Stimulated activated naive CD4-positive, alpha-beta T cell (primary cell): ENCODE data around the gene BMPR1B.

Source experiments
- DNase-seq, 6 experiments: peaks; one replicate each; lab custom pipeline; 2025; lab: John Stamatoyannopoulos, UW

The BMPR1B gene

DNA sequence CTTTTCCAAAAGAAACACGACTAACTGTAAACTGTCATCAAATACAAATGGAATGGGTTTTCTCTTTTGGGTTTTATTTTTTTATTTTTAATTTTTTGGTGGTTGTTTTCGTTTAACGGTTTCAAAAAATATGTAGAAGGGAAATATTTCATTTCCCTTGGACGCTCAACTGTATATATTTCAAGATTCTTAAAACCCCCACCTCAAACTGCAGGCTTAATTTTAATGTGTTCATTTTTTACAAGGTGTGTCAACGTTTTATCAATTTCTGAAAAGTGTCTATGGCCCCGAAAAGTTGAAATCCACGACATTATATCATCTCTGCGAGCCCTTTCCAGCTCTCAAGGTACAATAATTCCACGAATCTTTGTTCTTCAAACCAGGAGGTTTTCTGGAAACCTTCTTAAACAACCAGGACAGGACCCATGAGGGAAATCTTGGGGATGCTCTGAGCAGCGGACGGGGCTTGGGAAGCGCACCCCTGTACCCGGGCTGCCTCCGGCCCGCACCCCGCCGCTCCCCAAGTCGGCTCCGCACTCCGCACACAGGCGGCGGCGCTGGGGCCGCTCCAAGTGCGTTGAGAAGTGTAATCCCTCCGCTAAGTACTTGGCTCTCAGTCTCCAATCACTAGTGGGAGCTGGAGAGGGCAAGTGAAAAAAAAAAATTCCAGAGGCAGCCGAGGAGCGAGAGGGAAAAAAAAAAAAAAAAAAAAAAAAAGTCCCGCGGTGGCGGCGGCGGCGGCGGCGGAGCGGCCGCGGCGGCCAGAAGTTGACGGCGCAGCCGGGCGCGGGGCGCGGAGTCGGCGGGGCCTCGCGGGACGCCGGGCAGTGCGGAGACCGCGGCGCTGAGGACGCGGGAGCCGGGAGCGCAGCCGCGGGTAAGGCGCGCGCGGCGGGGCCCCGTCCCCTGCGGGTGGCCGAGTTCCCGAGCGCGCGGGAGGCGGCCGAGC is at the start of gene BMPR1B:
TSS of gene BMPR1B (plus strand) at position 764 of the 949 bp plus-strand sequence. CDS start 346,470 bp downstream, outside the sequence.
- DNase-seq = no peak

DNA sequence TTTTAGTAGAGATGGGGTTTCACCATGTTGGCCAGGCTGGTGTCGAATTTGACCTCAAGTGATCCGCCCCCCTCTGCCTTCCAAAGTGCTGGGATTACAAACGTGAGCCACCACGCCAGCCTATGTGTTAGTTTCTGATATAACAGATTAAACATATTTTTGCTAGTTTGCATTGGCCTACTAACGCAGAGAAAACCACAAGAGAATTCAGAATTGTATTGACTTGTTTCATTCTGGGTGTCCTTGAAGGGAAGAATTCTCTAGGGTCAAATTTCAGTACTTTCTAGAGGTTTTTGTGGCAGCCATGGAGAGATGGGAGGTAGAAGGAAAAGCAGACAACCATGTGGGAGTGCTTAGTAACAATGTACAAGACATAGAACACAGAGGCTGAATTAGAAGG is 46.1 kb upstream of the BMPR1B start:
- DNase-seq = no peak

DNA sequence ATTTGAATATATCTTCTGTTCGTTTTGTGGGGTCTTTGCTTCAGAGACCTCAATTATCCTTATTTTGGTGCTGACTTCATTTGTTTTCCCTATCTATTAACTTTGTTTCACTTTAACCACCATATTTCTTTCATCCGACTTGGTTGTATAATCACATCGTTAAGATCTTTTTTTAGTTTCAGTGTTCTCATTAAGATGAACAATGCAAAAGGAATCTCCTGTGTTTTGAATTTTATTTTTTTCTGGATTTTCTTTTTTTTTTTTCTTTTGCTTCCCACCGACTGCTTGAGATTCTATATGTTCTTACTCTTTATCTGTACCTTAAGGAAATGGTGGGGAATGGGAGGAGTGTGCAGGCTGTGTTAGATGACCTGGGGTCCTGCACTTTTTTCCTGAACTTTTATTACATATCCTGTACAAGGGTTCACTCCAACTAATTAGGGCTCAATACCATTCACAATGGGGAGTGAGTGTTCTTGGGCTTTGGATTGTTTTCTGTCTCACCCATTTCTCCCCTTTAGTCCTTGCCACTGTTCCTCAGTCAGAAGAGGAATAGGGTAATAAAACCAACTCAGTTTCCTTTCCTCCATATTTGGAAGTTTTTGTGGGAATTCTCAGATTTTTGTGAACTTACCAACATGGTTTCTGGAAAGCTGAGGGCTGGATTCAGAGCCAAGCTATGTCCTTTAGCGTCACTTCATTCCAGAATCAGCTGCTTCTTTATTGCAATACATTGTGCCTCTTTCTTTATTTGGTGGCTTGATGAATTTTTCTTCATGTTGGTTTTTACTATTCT is 43.2 kb upstream of the BMPR1B start:
- no peak for DNase-seq

DNA sequence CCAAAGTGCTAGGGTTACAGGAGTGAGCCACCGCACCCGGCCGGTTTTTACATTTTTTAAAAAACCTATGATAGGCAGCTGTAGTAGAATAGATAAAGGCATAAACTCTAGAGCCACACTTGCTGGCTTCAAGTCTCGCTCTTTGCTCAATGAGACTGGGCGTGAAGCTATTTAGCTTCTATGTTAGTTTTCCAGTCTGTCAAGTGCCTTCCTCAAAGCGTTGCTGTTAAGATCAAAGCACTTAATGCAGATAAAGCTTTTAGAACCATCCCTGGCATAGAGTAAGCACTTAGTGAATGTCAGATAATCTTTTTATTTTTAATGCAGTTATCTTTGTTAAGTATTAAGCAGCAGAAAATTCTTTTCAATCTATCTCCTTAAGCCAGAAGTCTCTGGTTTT is 42.0 kb upstream of the BMPR1B start:
- no peak for DNase-seq

DNA sequence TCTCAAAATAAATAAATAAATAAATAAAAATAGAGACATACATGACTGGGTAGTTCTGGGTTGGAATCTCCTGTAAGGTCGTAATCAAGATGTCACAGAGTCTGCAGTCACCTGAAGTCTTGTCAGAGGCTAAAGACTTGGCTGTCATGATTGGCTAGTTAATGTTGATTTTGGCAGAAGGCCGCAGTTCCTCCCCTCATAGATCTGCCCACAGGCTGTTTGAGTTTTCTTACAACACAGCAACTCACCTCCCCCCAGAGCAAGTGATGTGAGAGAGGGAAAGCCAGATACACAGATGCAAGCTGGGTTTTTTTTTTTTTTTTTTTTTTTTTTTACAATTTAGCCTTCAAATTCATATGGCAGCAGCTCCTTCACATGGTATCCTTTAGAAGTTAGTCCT is 36.4 kb upstream of the BMPR1B start:
- DNase-seq = no peak

DNA sequence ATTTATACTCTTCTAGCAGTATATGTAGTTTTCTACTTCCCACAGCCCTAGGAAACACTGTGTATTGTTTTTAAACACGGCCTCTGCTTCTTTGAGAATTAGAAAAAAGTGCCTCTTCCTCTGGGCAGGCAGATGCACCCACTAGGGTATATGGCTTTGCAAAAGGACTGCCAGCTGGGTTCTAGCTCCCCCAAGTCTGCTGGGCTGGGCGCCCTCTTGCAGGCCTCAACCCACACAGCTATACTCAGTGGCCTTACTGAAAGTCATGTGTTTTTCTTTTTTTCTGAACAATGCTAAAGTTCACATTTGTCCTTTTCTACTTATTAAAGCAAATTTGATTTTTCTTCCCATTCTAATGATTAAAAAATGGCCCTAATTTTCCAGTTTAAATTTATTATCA is 35.5 kb upstream of the BMPR1B start:
- DNase-seq = no peak

DNA sequence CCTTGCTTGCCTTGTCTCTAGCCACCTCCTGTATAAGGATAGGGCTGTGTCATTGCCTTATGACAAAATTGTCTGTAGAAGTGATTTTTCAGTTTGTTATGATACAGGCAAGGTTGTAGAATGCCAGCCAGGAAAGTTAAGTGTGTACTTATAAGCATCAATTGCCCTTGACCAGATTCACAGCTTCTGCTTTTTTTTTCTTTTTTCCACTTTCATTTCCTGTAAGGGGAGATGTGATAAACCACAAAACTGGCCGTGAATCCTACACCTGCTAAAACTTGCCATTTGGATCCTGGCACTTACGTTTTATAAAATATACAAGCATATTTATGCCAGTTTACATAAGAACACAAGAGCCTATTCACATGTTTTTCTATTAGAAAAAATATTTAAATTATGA is 35.0 kb upstream of the BMPR1B start:
- no peak for DNase-seq

DNA sequence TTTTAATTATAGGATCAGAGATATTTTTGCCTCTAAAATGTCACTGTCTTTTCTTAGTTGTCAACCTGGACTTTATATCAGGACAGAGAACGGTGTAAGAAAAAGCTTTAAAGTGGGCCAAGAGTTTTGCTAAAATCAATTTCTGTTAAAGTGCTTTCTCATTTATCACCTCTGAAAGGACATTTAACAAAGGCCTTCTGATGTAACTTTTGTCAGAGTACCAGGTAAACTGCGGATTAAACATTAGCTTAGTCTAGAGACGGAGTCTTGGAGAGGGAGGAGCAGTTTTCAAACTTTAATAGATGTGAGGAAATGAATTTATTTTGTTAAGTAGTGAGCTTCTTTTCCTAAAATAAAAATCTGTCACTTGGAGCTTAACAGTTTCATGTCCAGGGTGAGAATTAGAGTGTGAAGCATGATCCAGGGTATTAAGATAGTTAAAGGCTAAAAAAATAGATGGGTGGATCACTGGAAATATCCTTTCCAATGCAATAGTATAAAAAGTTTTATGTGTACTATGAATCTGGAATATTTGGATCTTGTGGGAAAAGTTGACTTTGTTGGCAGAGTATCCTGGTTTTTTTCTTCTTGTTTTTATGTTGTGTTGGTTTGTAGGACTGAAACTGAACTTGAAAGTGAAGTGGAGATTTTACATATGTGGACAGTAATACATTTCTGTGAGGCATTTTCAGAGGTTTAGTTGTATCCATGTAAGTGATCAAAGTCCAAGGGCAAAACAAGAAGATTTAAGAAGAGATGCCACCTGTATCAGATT is 33.6 kb upstream of the BMPR1B start:
- no peak for DNase-seq

DNA sequence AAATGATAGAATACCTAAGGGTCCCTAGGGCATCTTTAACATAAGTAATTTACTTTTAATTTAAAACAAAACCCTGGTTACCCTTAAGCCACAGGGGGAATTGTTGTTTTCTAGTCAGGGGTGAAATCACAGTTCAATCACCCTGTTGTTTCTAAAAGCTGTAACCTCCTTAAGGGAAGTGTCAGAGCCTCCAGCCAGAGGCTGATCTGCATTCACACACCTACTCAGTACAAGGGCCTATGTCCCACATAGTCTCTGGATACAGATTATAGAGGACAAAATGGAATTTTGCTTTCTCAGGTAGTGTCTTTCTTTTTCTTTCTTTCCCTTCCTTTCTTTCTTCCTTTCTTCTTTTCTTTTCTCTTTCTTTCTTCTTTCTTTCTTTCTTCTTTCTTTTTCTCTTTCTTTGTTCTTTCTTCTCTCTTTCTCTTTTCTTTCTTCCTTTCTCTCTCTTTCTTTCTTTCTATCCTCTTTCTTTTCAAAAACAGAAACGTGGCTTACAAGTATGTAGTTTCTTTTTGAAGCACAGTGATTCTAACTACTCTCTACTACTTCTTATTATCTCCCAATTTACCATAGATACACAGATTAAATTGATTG is 31.1 kb upstream of the BMPR1B start:
- DNase-seq = no peak

DNA sequence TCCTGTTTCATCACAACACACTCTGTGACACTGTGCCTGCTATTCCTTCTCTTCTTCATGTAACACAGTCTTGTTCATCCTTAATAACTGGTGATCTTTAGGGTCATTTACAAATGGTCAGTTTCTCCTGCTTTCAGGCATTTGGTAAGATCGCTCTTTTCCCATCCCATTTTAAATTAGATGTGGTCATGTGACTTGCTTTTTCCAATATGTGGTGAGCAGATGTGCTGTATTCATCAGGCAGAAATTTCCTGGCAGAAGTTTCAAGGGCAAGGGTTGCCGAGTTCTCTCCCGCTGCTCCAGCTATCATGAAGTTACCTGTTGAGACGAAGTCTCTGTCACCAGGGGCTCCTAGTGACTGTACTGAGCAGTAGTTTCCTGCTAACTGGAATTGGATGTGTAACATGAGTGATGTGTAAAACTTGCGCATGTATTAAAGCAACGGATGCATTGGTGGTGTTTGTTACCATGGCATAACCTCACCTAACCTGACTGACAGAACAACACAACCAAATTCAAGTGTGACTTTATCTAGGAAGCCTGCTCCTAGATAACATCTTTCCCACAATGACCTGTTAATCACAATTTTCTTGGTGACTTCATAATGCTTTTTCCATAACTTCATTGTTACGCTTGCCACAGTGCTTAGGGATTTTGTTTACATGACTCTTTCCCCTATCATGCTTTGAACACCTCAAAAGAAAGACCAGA is 29.5 kb upstream of the BMPR1B start:
- no peak for DNase-seq

DNA sequence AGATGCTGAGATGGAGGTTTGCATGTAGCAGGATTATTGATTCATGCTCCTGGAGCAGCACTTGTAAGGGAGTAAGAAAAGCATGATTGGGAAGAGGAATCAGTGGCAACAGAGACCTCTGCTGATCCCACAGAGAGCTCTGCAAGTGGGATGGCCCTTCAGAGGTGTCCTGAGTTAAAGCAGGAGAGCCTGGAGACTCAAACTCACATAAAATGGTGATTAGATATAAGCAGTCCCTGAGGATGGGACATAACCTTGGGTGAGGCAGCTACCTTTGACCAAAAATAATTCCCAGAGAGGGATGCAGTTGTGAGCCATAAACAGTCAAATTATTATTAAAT is 25.4 kb upstream of the BMPR1B start:
- DNase-seq = no peak

DNA sequence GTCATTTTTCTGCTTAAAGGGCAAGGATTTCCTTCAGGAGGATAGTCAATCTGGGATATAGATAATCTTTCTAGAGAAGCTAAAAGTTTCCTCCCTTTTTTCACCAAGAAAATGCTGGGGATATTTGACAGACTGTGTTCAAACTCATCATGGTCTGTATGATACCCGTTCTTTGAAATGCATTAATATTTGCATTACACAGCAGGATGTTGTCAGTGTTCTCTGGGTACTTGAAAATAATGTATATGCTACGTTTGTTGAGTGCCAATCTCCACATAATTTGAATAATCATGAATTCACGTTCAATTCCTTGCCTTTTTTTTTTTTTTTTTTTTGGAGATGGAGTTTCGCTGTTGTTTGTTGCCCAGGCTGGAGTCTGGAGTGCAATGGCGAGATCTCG is 18.0 kb upstream of the BMPR1B start:
- DNase-seq = no peak

DNA sequence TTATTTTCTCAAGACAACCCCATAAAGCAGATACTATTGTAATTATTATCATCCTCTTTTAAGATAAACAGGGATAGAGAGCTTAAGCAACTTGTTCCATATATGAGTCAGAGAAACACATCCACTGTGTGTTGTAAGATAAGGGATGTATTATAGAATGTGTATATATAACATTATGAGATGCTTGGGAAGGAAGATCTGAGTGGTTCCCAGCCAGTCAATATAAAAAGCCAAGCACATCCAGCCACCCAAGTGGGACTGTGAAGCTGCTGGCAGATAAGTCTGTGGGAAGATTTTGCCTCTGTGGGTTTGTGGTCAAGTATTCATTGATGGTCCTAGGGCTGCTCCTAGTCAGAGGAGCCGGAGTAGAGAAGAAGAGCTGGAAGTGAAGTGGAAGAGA is 16.5 kb upstream of the BMPR1B start:
- DNase-seq = no peak

DNA sequence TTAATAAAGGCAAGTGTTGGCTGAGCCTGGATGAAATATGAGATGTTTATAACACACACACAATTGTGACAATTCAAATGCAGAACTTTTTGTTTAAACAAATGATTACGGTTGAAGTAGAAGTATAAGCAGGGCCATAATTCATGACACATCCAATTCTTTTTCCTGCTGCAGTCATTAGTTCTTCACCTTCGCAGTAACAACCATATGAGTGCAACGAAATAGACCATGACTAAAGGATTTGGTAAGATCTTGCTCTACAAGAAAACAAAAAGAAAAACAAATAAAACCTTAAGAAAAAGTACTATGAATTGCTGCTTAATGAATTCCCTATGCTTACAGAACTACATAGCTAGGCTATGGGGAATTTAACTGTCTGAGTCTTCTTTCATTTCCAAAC is 13.9 kb upstream of the BMPR1B start:
- DNase-seq = no peak

DNA sequence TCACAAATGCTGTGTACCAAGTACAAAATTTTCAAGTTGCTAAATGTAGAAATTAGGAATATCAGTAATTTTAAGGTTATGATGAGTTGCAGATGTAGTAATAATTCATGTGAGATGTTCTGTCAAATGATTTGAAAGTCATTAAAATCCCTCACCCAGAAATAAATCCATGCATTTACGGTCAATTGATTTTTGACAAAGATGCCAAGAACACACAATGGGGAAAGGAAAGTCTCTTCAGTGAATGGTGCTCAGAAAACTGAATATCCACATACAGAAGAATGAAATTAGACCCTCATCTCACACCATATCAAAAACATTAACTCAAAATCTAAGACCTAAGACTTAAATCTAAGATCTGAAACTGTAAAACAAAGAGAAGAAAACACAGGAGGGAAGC is 12.9 kb upstream of the BMPR1B start:
- no peak for DNase-seq

DNA sequence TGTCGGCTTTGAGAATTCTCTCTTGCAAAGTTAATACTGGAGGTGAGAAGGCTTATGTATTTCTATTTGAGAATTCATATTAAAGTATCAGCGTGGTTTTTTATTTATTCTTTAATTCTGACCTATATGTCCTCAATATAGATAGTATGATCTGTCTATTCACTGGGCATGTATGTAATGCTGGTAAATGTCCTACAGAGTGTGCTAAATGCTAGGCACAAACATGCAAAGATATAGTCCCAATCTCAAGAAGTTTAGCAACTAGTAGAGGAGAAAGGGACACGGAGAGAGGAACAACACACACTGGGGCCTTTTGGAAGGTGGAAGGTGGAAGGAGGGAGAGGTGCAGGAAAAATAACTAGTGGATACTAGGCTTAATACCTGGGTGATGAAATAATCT is 11.0 kb upstream of the BMPR1B start:
- no peak for DNase-seq

DNA sequence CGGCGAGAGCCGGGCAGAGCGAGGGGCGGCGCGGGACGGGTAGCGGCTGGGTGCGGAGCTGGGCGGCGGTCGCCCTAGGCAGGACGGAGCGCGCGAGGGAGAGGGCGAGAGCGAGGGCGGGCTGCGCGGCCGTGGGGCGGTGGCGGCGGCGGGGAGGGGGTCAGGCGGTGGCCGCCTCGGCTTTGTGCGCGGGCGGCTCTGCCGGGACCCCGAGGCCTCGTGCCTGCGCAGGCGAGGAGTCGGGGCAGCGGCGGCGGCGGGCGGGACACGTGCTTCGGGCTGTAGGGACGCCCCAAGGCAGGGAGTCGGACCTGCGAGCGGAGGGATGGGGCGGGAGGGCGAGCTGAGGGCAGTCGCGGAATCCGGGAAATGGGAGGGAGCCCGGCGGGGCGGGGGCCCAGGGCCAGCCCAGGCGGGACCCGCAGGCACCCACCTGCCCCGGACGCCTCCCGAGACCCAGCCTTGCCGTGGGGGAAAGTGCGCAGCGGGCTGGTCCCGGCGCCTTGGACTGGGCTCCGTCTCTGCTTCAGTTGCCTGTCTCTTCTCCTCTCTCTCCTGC is 465 bp downstream of the BMPR1B start:
- DNase-seq = no peak

DNA sequence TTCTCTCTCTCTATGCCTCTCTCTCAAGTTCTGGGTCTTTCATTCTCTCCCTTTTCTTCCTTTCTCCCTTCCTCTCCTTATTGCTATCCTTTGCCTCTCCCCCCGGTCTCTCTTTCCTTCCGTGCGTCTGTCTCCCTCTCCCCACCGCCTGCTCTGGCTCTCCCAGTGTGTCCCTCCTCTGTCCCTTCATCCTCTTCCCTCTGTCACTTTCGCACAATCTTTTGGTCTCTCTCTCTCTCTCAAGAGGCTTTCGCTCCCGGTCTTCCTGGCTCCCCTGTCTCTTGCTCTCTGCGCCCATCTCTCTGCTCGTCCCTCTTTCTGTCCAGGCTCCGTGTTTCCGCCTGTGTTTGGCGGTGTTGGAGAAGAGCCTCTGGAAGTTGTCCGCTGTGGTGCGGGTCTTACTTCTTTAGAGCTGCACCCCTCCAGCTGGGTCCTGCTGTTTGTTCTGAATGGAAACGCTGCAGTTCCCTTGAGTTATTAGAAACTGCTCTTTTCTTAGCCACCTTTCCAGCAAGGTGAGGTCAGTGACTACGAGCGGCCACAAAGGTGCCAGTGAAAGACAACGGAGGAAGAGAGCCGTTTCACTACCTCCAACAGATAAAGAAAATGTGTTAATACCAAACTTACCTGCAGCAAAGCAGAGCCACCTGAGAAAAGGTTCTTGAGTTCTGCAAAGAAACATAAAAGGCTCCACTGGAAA is 1.1 kb downstream of the BMPR1B start:
- DNase-seq = no peak

DNA sequence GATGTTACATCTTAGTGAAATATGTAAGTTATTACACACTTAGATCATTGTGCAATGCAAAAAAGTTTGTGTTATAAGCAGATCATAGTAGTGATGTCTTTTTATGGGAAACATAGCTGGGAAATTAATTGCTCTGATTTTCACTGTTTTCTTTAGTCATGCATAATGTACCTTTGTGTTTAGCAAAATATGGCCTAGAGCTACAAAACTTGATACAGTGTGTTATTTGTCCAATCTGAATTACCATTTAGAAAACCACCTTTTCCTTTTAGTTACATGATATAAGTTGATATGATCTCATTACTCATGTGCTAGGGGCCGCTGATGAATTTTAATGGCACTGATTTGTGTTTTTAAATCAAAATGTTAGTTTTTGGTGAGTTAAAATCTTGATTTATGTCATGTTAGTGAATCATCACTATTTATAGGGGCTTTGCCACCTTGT is 2.0 kb downstream of the BMPR1B start:
- DNase-seq = no peak

DNA sequence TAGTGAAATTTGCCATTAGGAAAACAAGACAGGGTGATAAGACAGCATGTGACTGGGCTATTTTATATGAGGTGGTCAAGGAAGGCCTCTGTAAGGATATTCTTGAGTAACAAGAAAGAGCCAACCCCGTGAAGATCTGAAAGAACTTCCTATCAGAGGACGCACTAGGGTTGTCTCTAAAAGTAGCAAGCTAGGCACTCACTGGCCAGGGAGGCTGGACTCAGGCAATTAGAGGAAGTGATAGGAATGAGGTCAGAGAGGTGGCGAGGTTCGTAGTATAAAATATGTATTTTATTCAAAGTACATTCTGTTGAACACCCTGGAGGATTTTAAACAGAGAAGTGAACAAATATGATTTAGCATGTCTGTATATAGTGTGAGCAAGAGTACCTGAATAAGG is 4.6 kb downstream of the BMPR1B start:
- DNase-seq = no peak
